Kasumi-1 (cell line): ENCODE data around the gene SOX30.
"Not testable (repeated sequence)": the region's sequence is repeated elsewhere in the genome, so short reads cannot be mapped to it uniquely, and the experiment has no call there.

Experiments
- DNase-seq, 2 experiments: peaks; one replicate each; lab custom pipeline; 2025; lab: John Stamatoyannopoulos, UW

The SOX30 gene

GRCh38 chr5:157652377-157652692 is at the start of gene SOX30:
TSS of gene SOX30 (minus strand) at chr5:157652438. CDS start at chr5:157652078, 360 bp downstream.
- no peak for DNase-seq

GRCh38 chr5:157698674-157699073 is 46.4 kb upstream of the SOX30 start:
- DNase-seq = not testable (repeated sequence)

- DNase-seq = not testable (repeated sequence)
These were observed 43.9 kb upstream of the SOX30 start for GRCh38 chr5:157696154-157696553.

- not testable (repeated sequence) for DNase-seq
These were observed 41.6 kb upstream of the SOX30 start for GRCh38 chr5:157693816-157694215.

GRCh38 chr5:157690690-157691433 is 38.6 kb upstream of the SOX30 start:
- no peak for DNase-seq

- DNase-seq = no peak
These were observed 37.9 kb upstream of the SOX30 start for GRCh38 chr5:157689942-157690689.

GRCh38 chr5:157687198-157687554 is 34.9 kb upstream of the SOX30 start:
- DNase-seq = no peak

- not testable (repeated sequence) for DNase-seq
These were observed 34.3 kb upstream of the SOX30 start for GRCh38 chr5:157686276-157687197.

GRCh38 chr5:157682257-157682656 is 30.0 kb upstream of the SOX30 start:
- no peak for DNase-seq

- no peak for DNase-seq
These were observed 28.8 kb upstream of the SOX30 start for GRCh38 chr5:157681048-157681447.

GRCh38 chr5:157680239-157680638 is 28.0 kb upstream of the SOX30 start:
- DNase-seq = no peak

GRCh38 chr5:157679801-157680200 is 27.6 kb upstream of the SOX30 start:
- no peak for DNase-seq

- DNase-seq = no peak
These were observed 25.7 kb upstream of the SOX30 start for GRCh38 chr5:157677931-157678330.

GRCh38 chr5:157674351-157674750 is 22.1 kb upstream of the SOX30 start:
- not testable (repeated sequence) for DNase-seq

- DNase-seq = no peak
These were observed 20.7 kb upstream of the SOX30 start for GRCh38 chr5:157672976-157673375.

GRCh38 chr5:157671592-157672330 is 19.5 kb upstream of the SOX30 start:
- DNase-seq = no peak

- DNase-seq = no peak
These were observed 18.7 kb upstream of the SOX30 start, which contains the start of gene C5orf52 for GRCh38 chr5:157670662-157671591. TSS of gene C5orf52 (plus strand) at chr5:157671533. CDS start at chr5:157671615, 82 bp downstream.

- no peak for DNase-seq
These were observed 17.5 kb upstream of the SOX30 start for GRCh38 chr5:157669701-157670097.

GRCh38 chr5:157668356-157668755 is 16.1 kb upstream of the SOX30 start:
- DNase-seq = no peak

- DNase-seq = no peak
These were observed 13.3 kb upstream of the SOX30 start for GRCh38 chr5:157665467-157666070.
